Ovary (tissue), 3 donors: Measurements from ENCODE around the gene STK17B.

Experiments used
- CTCF ChIP-seq, 3 donors: fragments of 450-650 bp in 2 of 3; fragments of 200-600 bp in 1 of 3; IDR thresholded peaks; one replicate each; pipeline versions ENCODE4 v1.5.1 to v1.8.0; 2016 to 2022; ENCODE audit warnings: antibody characterized with exemption in 3 of 3, mild to moderate bottlenecking in 1 of 3
- POLR2A ChIP-seq: fragments of 450-650 bp; IDR thresholded peaks from one replicate; pipeline ENCODE4 v1.6.1; 2017; ENCODE audit warnings: antibody characterized with exemption, mild to moderate bottlenecking, moderate library complexity
- donor health status: DM: no; HTN: no; CAD: no.

GRCh38 chr2:196217116-196217515 is 45.7 kb upstream of the STK17B start:
- no peak for TF ChIP-seq POLR2A
- no peak for TF ChIP-seq CTCF (IDR thresholded peaks at IDR 0.05)
